ENCODE data around the gene SCN4A.

DNA sequence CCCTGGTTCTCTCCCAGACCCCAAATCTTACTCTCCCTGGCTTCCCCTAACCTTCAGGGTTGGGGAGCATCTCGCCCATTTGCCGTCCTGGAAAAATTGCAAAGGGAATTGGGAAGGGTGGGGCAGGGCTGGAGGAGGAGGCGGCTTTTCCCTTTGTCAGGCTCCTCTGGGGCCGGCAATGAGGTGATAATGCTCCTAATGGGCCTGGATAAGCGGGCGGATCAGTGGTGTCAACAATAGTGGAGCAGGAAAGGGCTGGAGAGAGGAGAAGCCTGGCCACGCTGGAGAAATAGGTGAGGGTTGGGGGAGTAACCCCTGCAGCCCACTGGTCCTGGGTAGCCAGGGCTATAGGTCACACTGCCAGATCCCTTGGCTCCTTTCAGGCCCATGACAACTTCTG lies 12.3 kb downstream of the SCN4A start:
- TF ChIP-seq, protein P1, sequence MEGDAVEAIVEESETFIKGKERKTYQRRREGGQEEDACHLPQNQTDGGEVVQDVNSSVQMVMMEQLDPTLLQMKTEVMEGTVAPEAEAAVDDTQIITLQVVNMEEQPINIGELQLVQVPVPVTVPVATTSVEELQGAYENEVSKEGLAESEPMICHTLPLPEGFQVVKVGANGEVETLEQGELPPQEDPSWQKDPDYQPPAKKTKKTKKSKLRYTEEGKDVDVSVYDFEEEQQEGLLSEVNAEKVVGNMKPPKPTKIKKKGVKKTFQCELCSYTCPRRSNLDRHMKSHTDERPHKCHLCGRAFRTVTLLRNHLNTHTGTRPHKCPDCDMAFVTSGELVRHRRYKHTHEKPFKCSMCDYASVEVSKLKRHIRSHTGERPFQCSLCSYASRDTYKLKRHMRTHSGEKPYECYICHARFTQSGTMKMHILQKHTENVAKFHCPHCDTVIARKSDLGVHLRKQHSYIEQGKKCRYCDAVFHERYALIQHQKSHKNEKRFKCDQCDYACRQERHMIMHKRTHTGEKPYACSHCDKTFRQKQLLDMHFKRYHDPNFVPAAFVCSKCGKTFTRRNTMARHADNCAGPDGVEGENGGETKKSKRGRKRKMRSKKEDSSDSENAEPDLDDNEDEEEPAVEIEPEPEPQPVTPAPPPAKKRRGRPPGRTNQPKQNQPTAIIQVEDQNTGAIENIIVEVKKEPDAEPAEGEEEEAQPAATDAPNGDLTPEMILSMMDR (IDR thresholded peaks at IDR 0.05) = no peak
- TF ChIP-seq EP300 (IDR thresholded peaks at IDR 0.05) (no peak), NR3C1 (IDR thresholded peaks at IDR 0.05) (no peak), SMC3 (IDR thresholded peaks at IDR 0.05) (no peak), POLR2A (IDR thresholded peaks at IDR 0.05; ENCODE audit: low read length) (no peak), FOSL2 (IDR thresholded peaks at IDR 0.05) (no peak), FOSL2 (CRISPR knock-in tag; IDR thresholded peaks at IDR 0.05) (no peak), RAD21 (conservative IDR thresholded peaks at IDR 0.05 in 1 of 2, IDR thresholded peaks at IDR 0.05 in 1 of 2) (no peak), MAZ (IDR thresholded peaks at IDR 0.05; ENCODE audit: borderline replicate concordance, low read depth, low read length) (no peak), TFCP2L1 (CRISPR knock-in tag; IDR thresholded peaks at IDR 0.05) (no peak), RCOR1 (IDR thresholded peaks at IDR 0.05; ENCODE audit: low read depth, low read length) (no peak)
- TF ChIP-seq, protein P2, sequence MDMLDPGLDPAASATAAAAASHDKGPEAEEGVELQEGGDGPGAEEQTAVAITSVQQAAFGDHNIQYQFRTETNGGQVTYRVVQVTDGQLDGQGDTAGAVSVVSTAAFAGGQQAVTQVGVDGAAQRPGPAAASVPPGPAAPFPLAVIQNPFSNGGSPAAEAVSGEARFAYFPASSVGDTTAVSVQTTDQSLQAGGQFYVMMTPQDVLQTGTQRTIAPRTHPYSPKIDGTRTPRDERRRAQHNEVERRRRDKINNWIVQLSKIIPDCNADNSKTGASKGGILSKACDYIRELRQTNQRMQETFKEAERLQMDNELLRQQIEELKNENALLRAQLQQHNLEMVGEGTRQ (IDR thresholded peaks at IDR 0.05) = no peak
- TF ChIP-seq, protein P3, sequence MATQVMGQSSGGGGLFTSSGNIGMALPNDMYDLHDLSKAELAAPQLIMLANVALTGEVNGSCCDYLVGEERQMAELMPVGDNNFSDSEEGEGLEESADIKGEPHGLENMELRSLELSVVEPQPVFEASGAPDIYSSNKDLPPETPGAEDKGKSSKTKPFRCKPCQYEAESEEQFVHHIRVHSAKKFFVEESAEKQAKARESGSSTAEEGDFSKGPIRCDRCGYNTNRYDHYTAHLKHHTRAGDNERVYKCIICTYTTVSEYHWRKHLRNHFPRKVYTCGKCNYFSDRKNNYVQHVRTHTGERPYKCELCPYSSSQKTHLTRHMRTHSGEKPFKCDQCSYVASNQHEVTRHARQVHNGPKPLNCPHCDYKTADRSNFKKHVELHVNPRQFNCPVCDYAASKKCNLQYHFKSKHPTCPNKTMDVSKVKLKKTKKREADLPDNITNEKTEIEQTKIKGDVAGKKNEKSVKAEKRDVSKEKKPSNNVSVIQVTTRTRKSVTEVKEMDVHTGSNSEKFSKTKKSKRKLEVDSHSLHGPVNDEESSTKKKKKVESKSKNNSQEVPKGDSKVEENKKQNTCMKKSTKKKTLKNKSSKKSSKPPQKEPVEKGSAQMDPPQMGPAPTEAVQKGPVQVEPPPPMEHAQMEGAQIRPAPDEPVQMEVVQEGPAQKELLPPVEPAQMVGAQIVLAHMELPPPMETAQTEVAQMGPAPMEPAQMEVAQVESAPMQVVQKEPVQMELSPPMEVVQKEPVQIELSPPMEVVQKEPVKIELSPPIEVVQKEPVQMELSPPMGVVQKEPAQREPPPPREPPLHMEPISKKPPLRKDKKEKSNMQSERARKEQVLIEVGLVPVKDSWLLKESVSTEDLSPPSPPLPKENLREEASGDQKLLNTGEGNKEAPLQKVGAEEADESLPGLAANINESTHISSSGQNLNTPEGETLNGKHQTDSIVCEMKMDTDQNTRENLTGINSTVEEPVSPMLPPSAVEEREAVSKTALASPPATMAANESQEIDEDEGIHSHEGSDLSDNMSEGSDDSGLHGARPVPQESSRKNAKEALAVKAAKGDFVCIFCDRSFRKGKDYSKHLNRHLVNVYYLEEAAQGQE (IDR thresholded peaks at IDR 0.05) = no peak
